GM13976 (cell line): ENCODE measurements around the gene GIMAP8.
"Not testable (repeated sequence)": the region's sequence is repeated elsewhere in the genome, so short reads cannot be mapped to it uniquely, and the experiment has no call there.

Source experiments
- DNase-seq: peaks from one replicate; pipeline ENCODE4 v3.0.0; 2012; ENCODE audit warnings: low spot score
- in situ Hi-C: fragments of 300-500 bp; cut with MboI; formaldehyde crosslinking; loops from one replicate; pipeline ENCODE4 v1.12.0; 2022; ENCODE audit warnings: low sequenced_read_pairs, mixed read lengths, inconsistent platforms; ENCODE audit not compliant: unreplicated experiment
- TF ChIP-seq, protein P1 (sequence below): IDR thresholded peaks from 2 replicates; pipeline ENCODE4 v1.5.1; 2012; ENCODE audit warnings: borderline replicate concordance, mild to moderate bottlenecking; ENCODE audit not compliant: insufficient read depth; ENCODE audit errors: extremely low read depth, missing control alignments, control extremely low read depth

The GIMAP8 gene

GRCh38 chr7:150489782-150490181 is 39.4 kb downstream of the GIMAP8 start:
- DNase-seq = no peak
- TF ChIP-seq, protein P1, sequence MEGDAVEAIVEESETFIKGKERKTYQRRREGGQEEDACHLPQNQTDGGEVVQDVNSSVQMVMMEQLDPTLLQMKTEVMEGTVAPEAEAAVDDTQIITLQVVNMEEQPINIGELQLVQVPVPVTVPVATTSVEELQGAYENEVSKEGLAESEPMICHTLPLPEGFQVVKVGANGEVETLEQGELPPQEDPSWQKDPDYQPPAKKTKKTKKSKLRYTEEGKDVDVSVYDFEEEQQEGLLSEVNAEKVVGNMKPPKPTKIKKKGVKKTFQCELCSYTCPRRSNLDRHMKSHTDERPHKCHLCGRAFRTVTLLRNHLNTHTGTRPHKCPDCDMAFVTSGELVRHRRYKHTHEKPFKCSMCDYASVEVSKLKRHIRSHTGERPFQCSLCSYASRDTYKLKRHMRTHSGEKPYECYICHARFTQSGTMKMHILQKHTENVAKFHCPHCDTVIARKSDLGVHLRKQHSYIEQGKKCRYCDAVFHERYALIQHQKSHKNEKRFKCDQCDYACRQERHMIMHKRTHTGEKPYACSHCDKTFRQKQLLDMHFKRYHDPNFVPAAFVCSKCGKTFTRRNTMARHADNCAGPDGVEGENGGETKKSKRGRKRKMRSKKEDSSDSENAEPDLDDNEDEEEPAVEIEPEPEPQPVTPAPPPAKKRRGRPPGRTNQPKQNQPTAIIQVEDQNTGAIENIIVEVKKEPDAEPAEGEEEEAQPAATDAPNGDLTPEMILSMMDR = no peak
- in situ Hi-C loops = no loop called here

DNA sequence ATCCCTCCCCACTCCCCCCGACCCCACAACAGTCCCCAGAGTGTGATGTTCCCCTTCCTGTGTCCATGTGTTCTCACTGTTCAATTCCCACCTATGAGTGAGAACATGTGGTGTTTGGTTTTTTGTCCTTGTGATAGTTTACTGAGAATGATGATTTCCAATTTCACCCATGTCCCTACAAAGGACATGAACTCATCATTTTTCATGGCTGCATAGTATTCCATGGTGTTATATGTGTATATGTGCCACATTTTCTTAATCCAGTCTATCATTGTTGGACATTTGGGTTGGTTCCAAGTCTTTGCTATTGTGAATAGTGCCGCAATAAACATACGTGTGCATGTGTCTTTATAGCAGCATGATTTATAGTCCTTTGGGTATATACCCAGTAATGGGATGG is 43.0 kb downstream of the GIMAP8 start:
- DNase-seq, in situ Hi-C loops: not testable (repeated sequence)

GRCh38 chr7:150502519-150502918 is 52.1 kb downstream of the GIMAP8 start:
- no peak for DNase-seq
- in situ Hi-C loops = no loop called here
- TF ChIP-seq, protein P1 = no peak

DNA sequence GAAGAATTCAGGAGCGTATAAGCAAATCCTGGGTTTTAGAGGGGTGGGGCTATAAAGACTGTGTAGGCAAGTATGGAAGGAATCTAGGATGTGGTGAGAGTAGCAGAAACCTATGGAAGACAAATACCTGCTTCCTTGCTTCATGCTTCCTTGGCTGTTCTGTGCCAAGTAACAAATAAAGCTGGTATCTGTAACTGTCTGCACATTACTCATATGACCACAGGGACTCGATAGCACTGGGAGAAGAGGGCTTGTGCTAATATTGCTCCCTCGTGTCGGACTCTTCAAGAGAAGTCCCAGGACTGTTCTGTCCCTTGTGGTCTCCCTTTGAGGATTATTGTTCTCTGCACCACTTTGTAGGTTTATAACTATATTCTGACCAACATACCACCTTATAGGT is 52.7 kb downstream of the GIMAP8 start:
- TF ChIP-seq, protein P1 = no peak
- DNase-seq = no peak
- in situ Hi-C loops = no loop called here

- TF ChIP-seq, protein P1 = no peak
- no peak for DNase-seq
- in situ Hi-C loops = no loop called here
Observed at GRCh38 chr7:150503581-150503980, 53.2 kb downstream of the GIMAP8 start.

GRCh38 chr7:150507947-150508602 is 57.6 kb downstream of the GIMAP8 start:
- TF ChIP-seq, protein P1 = no peak
- DNase-seq = no peak
- in situ Hi-C loops = no loop called here

GRCh38 chr7:150511048-150511447 is 60.6 kb downstream of the GIMAP8 start:
- TF ChIP-seq, protein P1 = no peak
- in situ Hi-C loops = no loop called here
- no peak for DNase-seq
